Forelimb muscle (tissue), 1 donor: ENCODE results near the gene NDOR1. TPM values are rescaled to one million over a fixed set of nuclear protein-coding genes. Genes with fewer than 3 reads are reported as not detected.
A peak's percentile ranks its signal among the peaks of the same experiment; 100 is the strongest.
"Not testable (repeated sequence)": the region's sequence is repeated elsewhere in the genome, so short reads cannot be mapped to it uniquely, and the experiment has no call there.

Source experiments
- DNase-seq: peaks from one replicate; pipeline ENCODE4 v3.0.0-alpha.2; 2013; ENCODE audit warnings: low read depth
- polyA plus RNA-seq: library from polyadenylated mRNA; unstranded; fragments of 120-200 nt; gene quantifications from one replicate; pipeline ENCODE4 v1.2.1, GENCODE V29; 2013; ENCODE audit not compliant: insufficient read length

NDOR1 gene
- polyA plus RNA-seq, 1 donor: 7.0 TPM

- no peak for DNase-seq
These were observed 26.0 kb downstream of the NDOR1 start for GRCh38 chr9:137231372-137232039.

GRCh38 chr9:137232101-137232500 lies 26.6 kb downstream of the NDOR1 start:
- no peak for DNase-seq

GRCh38 chr9:137232510-137232909 lies 27.0 kb downstream of the NDOR1 start:
- DNase-seq: no peak

GRCh38 chr9:137233143-137233980 lies 27.9 kb downstream of the NDOR1 start:
- DNase-seq: no peak

- no peak for DNase-seq
These were observed 28.7 kb downstream of the NDOR1 start for GRCh38 chr9:137234055-137234697.

GRCh38 chr9:137234758-137235423 lies 29.4 kb downstream of the NDOR1 start:
- DNase-seq: no peak

- DNase-seq: no peak
These were observed 30.1 kb downstream of the NDOR1 start for GRCh38 chr9:137235424-137236237.

GRCh38 chr9:137236238-137236935 lies 30.9 kb downstream of the NDOR1 start:
- DNase-seq: no peak

- no peak for DNase-seq
These were observed 31.5 kb downstream of the NDOR1 start for GRCh38 chr9:137236936-137237421.

- DNase-seq: no peak
These were observed 32.5 kb downstream of the NDOR1 start for GRCh38 chr9:137237759-137238726.

GRCh38 chr9:137239541-137240200 lies 34.2 kb downstream of the NDOR1 start:
- not testable (repeated sequence) for DNase-seq

- DNase-seq: no peak
These were observed 34.9 kb downstream of the NDOR1 start for GRCh38 chr9:137240318-137240840.

- DNase-seq: peak; percentile 99
These were observed 35.5 kb downstream of the NDOR1 start, which contains the start of gene TUBB4B for GRCh38 chr9:137240841-137241489. TUBB4B (plus strand) TSS chr9:137241287; CDS start chr9:137241361, 74 bp downstream.

GRCh38 chr9:137241490-137242268 lies 36.2 kb downstream of the NDOR1 start:
- DNase-seq: no peak

- no peak for DNase-seq
These were observed 37.0 kb downstream of the NDOR1 start for GRCh38 chr9:137242269-137243203.

- DNase-seq: not testable (repeated sequence)
These were observed 37.7 kb downstream of the NDOR1 start for GRCh38 chr9:137243266-137243625.
